B cell (primary cell): Measurements from ENCODE around the gene UBAC2. TPM values are rescaled to one million over a fixed set of nuclear protein-coding genes. Genes with fewer than 3 reads are reported as not detected.

Experiments used
- ATAC-seq: fragments of 200-7000 bp; cut with Tn5 transposase; one replicate; pipeline ENCODE4 v1.10.0; 2021; ENCODE audit warnings: low read depth, mild to moderate bottlenecking, moderate number of reproducible peaks, moderate library complexity
- CTCF ChIA-PET: fragments of 350-600 bp; sonication (Branson Sonifier 250); formaldehyde crosslinking; loops from one replicate; lab custom pipeline; 2021; ENCODE audit warnings: antibody characterized with exemption, inconsistent platforms; lab: Charles Lee
- POLR2A ChIA-PET: fragments of 350-600 bp; sonication (Branson Sonifier 250); formaldehyde crosslinking; loops from one replicate; lab custom pipeline; 2021; ENCODE audit warnings: antibody characterized with exemption; lab: Charles Lee
- DNase-seq: peaks from one replicate; pipeline ENCODE4 v3.0.0; 2013
- H2AFZ ChIP-seq: 2 replicates; pipeline ENCODE4 v1.6.1; 2012; ENCODE audit warnings: mild to moderate bottlenecking, low read depth, low read length; ENCODE audit not compliant: insufficient read depth, poor library complexity, severe bottlenecking
- H3K27ac ChIP-seq, 2 donors: 1 replicate in 1 of 2; 2 replicates in 1 of 2; pipeline ENCODE4 v1.5.1; 2012 to 2013; ENCODE audit warnings: low read length in 2 of 2, mild to moderate bottlenecking in 2 of 2, moderate library complexity in 1 of 2
- H3K27me3 ChIP-seq, 4 experiments: fragments of 200-600 bp in 1 of 4; sonication (generic) in 1 of 4; replicated peaks in 1 of 4; 1 replicate in 2 of 4; 2 replicates in 2 of 4; pipeline versions ENCODE4 v1.6.1 to v1.7.0; 2013 to 2016; ENCODE audit warnings: low read length in 3 of 4, mild to moderate bottlenecking in 2 of 4, mixed read lengths in 1 of 4, moderate library complexity in 1 of 4; ENCODE audit not compliant: insufficient read depth in 4 of 4, control insufficient read depth in 3 of 4; ENCODE audit errors: control extremely low read depth in 1 of 4
- H3K36me3 ChIP-seq, 2 experiments: replicated peaks in 1 of 2; 1 replicate in 1 of 2; 2 replicates in 1 of 2; pipeline versions ENCODE4 v1.6.1 to v1.7.1; 2013; ENCODE audit warnings: low read length in 1 of 2; ENCODE audit not compliant: insufficient read depth in 2 of 2, control insufficient read depth in 1 of 2; ENCODE audit errors: control extremely low read depth in 1 of 2, extremely low read depth in 1 of 2
- H3K4me1 ChIP-seq, 2 donors: fragments of 200-600 bp in 1 of 2; sonication (generic) in 1 of 2; 1 replicate in 1 of 2; 2 replicates in 1 of 2; pipeline versions ENCODE4 v1.5.1 to v1.6.1; 2013 to 2017; ENCODE audit warnings: low read length in 2 of 2; ENCODE audit not compliant: control insufficient read depth in 2 of 2, insufficient read depth in 2 of 2
- H3K4me2 ChIP-seq: replicated peaks from 2 replicates; pipeline ENCODE3; 2012; ENCODE audit warnings: mild to moderate bottlenecking, low read depth, low read length; ENCODE audit not compliant: poor library complexity, severe bottlenecking
- H3K4me3 ChIP-seq, 5 experiments: fragments of 200-600 bp in 1 of 5; sonication (generic) in 1 of 5; 1 replicate in 3 of 5; 2 replicates in 2 of 5; pipeline versions ENCODE4 v1.5.1 to v1.7.0; 2011 to 2016; ENCODE audit warnings: low read length in 4 of 5, mild to moderate bottlenecking in 4 of 5, low read depth in 2 of 5, control low read depth in 1 of 5, moderate library complexity in 1 of 5; ENCODE audit not compliant: insufficient read depth in 1 of 5; ENCODE audit errors: control extremely low read depth in 1 of 5, extremely low read depth in 1 of 5
- H3K79me2 ChIP-seq: fragments of 200-600 bp; sonication (generic); one replicate; pipeline ENCODE4 v1.6.0; 2016; ENCODE audit warnings: low read length; ENCODE audit not compliant: control insufficient read depth, insufficient read depth
- H3K9ac ChIP-seq: fragments of 200-600 bp; sonication (generic); 2 replicates; pipeline ENCODE4 v1.6.1; 2017; ENCODE audit warnings: mild to moderate bottlenecking, low read length, moderate library complexity
- H3K9me3 ChIP-seq, 3 donors: one replicate each; pipeline versions ENCODE4 v1.6.1 to v1.7.1; 2013; ENCODE audit warnings: low read length in 2 of 3; ENCODE audit not compliant: control insufficient read depth in 2 of 3, insufficient read depth in 1 of 3; ENCODE audit errors: control extremely low read depth in 1 of 3
- H4K20me1 ChIP-seq: 2 replicates; pipeline ENCODE4 v1.6.0; 2012; ENCODE audit warnings: mild to moderate bottlenecking, low read length; ENCODE audit not compliant: insufficient read depth, control insufficient read depth, poor library complexity, severe bottlenecking
- H3K27ac Mint-ChIP-seq: one replicate; pipeline ENCODE4 v1.8.0; 2021; ENCODE audit warnings: mixed read lengths
- H3K27me3 Mint-ChIP-seq: one replicate; pipeline ENCODE4 v1.8.0; 2021; ENCODE audit warnings: mixed read lengths
- H3K4me1 Mint-ChIP-seq: one replicate; pipeline ENCODE4 v1.8.0; 2021; ENCODE audit warnings: mixed read lengths
- H3K4me3 Mint-ChIP-seq: one replicate; pipeline ENCODE4 v1.8.0; 2021; ENCODE audit warnings: mixed read lengths
- H3K9me3 Mint-ChIP-seq: one replicate; pipeline ENCODE4 v1.8.0; 2022; ENCODE audit warnings: mixed read lengths; ENCODE audit not compliant: insufficient read depth
- CTCF ChIP-seq: fragments of 200-600 bp; IDR thresholded peaks from one replicate; pipeline ENCODE4 v1.8.0; 2022; ENCODE audit warnings: antibody characterized with exemption, mild to moderate bottlenecking
- EZH2 ChIP-seq: IDR thresholded peaks from 2 replicates; pipeline ENCODE4 v1.6.1; 2012; ENCODE audit warnings: borderline replicate concordance, low read depth, mild to moderate bottlenecking, moderate library complexity, low read length; ENCODE audit not compliant: insufficient read depth, poor library complexity, severe bottlenecking
- WGBS: methylation state at CpG from one replicate; pipeline ENCODE4 v1.1.5; 2013; ENCODE audit warnings: missing lambda C conversion rate; ENCODE audit not compliant: insufficient coverage; 5-methylcytosine and 5-hydroxymethylcytosine counted together
- intact Hi-C: fragments of 100-400 bp; cut with micrococcal nuclease; formaldehyde crosslinking; loops from one replicate; pipeline ENCODE4 v1.10.0; 2022
- polyA plus RNA-seq: library from polyadenylated mRNA; depleted of rRNA; stranded (reverse); fragments of >200 nt; gene quantifications from 2 replicates; pipeline ENCODE4 v1.2.3, GENCODE V29; 2012
- total RNA-seq, 2 donors: library from RNA; stranded (reverse); fragments of 120-200 nt in 1 of 2; gene quantifications; 1 replicate in 1 of 2; 2 replicates in 1 of 2; pipeline versions ENCODE4 v1.2.3 to v1.2.4, GENCODE V29; 2013 to 2022

The UBAC2 gene
- total and polyA plus RNA-seq, 2 donors (not counting 1 experiment from before 2014, with no cell fraction given) = 56.3 to 60.8 TPM

GRCh38 chr13:99190147-99190985 is 10.3 kb upstream of the UBAC2 start:
- H2AFZ ChIP-seq = no peak overlapping the region
- ATAC-seq (no peak), DNase-seq (no peak)
- Mint-ChIP-seq H3K9me3 (no peaks in the 10 kb centered on the region), H3K27me3 (no peaks in the 10 kb centered on the region), H3K4me3 (no peak overlapping the region), H3K27ac (no peak overlapping the region), H3K4me1 (peaks cover 16% of the 10 kb centered on the region)
- H4K20me1 ChIP-seq = no peaks in the 10 kb centered on the region
- ChIA-PET CTCF (interaction anchor here (1.1 to 4.2 kb wide), 4 partner anchors 14 to 79 kb away, joined by 3 to 24 read pairs (median 4); no protein-coding TSS in a partner anchor), POLR2A (interaction anchor here (0.6 kb wide), 1 partner anchor 742 kb away, joined by 3 read pairs; no protein-coding TSS in a partner anchor)
- H3K36me3 ChIP-seq = no peaks in the 10 kb centered on the region
- 97% methylated on average over 8 of the region's 12 CpGs for WGBS
- H3K27me3 ChIP-seq = no peaks in the 10 kb centered on the region
- H3K9ac ChIP-seq = no peak overlapping the region
- H3K4me1 ChIP-seq = peaks cover 4 to 12% of the 10 kb centered on the region in 2 donors
- H3K79me2 ChIP-seq = no peaks in the 10 kb centered on the region
- H3K9me3 ChIP-seq = no peaks in the 10 kb centered on the region
- no peak overlapping the region for H3K4me2 ChIP-seq
- TF ChIP-seq CTCF (no peak), EZH2 (no peak)
- intact Hi-C loops = no loop called here
- no peak overlapping the region for H3K27ac ChIP-seq
- H3K4me3 ChIP-seq = no peak overlapping the region

GRCh38 chr13:99191336-99191899 is 9.2 kb upstream of the UBAC2 start:
- Mint-ChIP-seq H3K27me3 (no peaks in the 10 kb centered on the region), H3K9me3 (no peaks in the 10 kb centered on the region), H3K4me3 (no peak overlapping the region), H3K27ac (no peak overlapping the region), H3K4me1 (peaks cover 18% of the 10 kb centered on the region)
- Histone ChIP-seq H3K4me1 (peaks cover 4 to 12% of the 10 kb centered on the region in 2 donors), H3K27me3 (no peaks in the 10 kb centered on the region), H3K79me2 (no peaks in the 10 kb centered on the region), H3K27ac (no peak overlapping the region), H3K4me3 (no peak overlapping the region), H3K9me3 (no peaks in the 10 kb centered on the region), H3K4me2 (no peak overlapping the region), H3K9ac (no peak overlapping the region), H4K20me1 (no peaks in the 10 kb centered on the region), H3K36me3 (no peaks in the 10 kb centered on the region), H2AFZ (no peak overlapping the region)
- TF ChIP-seq CTCF (no peak), EZH2 (no peak)
- CTCF ChIA-PET = interaction anchor here (4.2 kb wide), 1 partner anchor 15 kb away, joined by 24 read pairs; no protein-coding TSS in a partner anchor
- 86% methylated on average over 2 of the region's 3 CpGs for WGBS
- no peak for DNase-seq
- no peak for ATAC-seq
- POLR2A ChIA-PET = no interaction called here
- intact Hi-C loops = no loop called here
